Keratinocyte (primary cell): ENCODE results near the gene KIF5B.

Experiments used
- EZH2 ChIP-seq: IDR thresholded peaks from one replicate; pipeline ENCODE4 v1.6.1; 2012; ENCODE audit warnings: inconsistent platforms, mild to moderate bottlenecking, low read length, moderate library complexity
- TF ChIP-seq, protein P1 (sequence below), 3 experiments: IDR thresholded peaks in 1 of 3; conservative IDR thresholded peaks in 1 of 3; optimal IDR thresholded peaks in 1 of 3; 2 replicates in 2 of 3; 3 replicates in 1 of 3; pipeline versions ENCODE3 to v1.5.1; 2011; ENCODE audit warnings: low read length in 3 of 3, mild to moderate bottlenecking in 3 of 3, moderate library complexity in 2 of 3, control low read depth in 1 of 3, inconsistent platforms in 1 of 3; ENCODE audit not compliant: insufficient read depth in 2 of 3; ENCODE audit errors: extremely low read depth in 1 of 3

DNA sequence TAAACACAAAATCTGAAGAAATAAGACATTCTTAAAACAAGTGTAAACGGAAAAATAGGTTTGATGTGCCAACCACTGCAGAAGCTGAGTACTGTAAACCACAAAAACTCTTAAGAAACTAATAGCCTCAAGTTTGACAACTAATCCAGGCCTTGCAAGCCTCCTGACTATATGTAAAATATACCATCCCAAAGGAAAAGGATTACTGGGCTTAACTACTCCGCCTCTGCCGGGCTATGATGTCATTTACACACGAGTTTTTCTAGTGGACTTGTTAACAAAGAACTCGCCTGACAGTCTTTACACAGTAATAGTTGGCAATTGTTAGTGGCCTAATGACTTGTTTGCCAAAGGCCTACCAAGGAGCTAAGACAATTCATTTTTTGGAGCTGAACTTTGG, 2.1 kb downstream of the KIF5B start:
- TF ChIP-seq, protein P1, sequence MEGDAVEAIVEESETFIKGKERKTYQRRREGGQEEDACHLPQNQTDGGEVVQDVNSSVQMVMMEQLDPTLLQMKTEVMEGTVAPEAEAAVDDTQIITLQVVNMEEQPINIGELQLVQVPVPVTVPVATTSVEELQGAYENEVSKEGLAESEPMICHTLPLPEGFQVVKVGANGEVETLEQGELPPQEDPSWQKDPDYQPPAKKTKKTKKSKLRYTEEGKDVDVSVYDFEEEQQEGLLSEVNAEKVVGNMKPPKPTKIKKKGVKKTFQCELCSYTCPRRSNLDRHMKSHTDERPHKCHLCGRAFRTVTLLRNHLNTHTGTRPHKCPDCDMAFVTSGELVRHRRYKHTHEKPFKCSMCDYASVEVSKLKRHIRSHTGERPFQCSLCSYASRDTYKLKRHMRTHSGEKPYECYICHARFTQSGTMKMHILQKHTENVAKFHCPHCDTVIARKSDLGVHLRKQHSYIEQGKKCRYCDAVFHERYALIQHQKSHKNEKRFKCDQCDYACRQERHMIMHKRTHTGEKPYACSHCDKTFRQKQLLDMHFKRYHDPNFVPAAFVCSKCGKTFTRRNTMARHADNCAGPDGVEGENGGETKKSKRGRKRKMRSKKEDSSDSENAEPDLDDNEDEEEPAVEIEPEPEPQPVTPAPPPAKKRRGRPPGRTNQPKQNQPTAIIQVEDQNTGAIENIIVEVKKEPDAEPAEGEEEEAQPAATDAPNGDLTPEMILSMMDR (optimal IDR thresholded peaks at IDR 0.05 in 1 of 3, IDR thresholded peaks at IDR 0.05 in 1 of 3, conservative IDR thresholded peaks at IDR 0.05 in 1 of 3; ENCODE audit: extremely low read depth in 1 of 3, insufficient read depth in 2 of 3, low read length in 3 of 3): no peak
- no peak for TF ChIP-seq EZH2
